ENCODE results near the gene ETFDH.

- TF ChIP-seq CTCF (IDR thresholded peaks at IDR 0.05) (no peak), POLR2A (IDR thresholded peaks at IDR 0.05) (no peak)
Observed at GRCh38 chr4:158688813-158689212, 16.7 kb downstream of the ETFDH start.
